ENCODE measurements around the gene MT1H.
"Not testable (repeated sequence)": the region's sequence is repeated elsewhere in the genome, so short reads cannot be mapped to it uniquely, and the experiment has no call there.

GRCh38 chr16:56674570-56674969 is 5.0 kb downstream of the MT1H start:
- not testable (repeated sequence) for TF ChIP-seq CTCF (IDR thresholded peaks at IDR 0.05; ENCODE audit: poor library complexity); EZH2phosphoT487 (IDR thresholded peaks at IDR 0.05; ENCODE audit: low read depth, severe bottlenecking, unreplicated experiment); EZH2 (IDR thresholded peaks at IDR 0.05; ENCODE audit: borderline replicate concordance)
